T-helper 1 cell treated with Interleukin-12 subunit alpha and Interleukin-12 subunit beta and Interleukin-4 antibody, amounts not matched to agents 30 ng/mL and 1 ng/mL, for 36 hours (primary cell): ENCODE measurements around the gene IGF2R. TPM values are rescaled to one million over a fixed set of nuclear protein-coding genes. Genes with fewer than 3 reads are reported as not detected.

Experiments used
- intact Hi-C: fragments of 100-400 bp; cut with micrococcal nuclease; formaldehyde crosslinking; loops from one replicate; pipeline ENCODE4 v1.15.1; 2024
- total RNA-seq: library from RNA; stranded (reverse); gene quantifications from 2 replicates; pipeline ENCODE4 v1.2.3, GENCODE V29; 2022

Gene IGF2R
- total RNA-seq, 1 donor from 2014 or later = 95.3 TPM

DNA sequence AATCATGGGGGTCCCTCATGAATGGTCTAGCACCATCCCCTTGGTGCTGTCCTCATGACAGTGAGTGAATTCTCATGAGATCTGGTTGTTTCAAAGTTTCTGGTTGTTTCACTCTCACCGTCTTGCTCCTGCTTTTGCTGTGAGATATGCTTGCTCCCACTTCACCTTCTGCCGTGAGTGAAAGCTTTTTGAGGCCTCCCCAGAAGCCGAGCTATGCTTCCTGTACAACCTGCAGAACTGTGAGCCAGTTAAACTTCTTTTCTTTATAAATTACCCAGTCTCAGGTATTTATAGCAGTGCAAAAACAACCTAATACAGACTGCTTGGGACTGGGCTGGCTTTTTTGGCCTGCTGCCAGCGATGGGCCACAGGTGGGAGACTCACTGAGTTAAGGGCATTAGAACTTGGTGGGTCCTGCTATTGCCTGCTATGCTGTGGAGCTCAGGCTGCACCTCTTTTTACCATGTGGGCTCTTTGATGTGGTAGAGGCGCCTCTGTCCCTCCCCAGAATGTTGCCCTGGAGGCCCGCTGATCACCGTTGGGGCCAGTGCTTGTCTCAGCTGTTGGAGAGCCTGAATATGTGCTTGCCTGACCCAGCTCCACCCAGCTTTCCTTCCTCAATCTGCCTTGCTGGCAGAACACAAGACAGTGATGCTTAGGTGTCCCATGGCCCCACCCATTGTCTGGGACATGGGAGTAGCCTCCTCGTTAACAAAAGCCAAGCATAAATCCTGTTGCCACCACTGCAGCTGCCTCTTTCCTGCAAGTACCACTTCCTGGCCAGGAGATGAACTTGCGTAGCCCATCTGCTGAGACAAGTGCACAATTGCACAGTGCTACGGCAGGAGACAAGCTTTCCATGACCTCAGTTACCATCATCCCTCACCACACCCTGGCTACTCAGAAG lies 47.1 kb downstream of the IGF2R start:
- intact Hi-C loops = loop anchor here (1.0 to 2.0 kb wide), 11 partner anchors 12 to 446 kb away; partner anchors contain the start of genes ACAT2, TCP1 and WTAP

DNA sequence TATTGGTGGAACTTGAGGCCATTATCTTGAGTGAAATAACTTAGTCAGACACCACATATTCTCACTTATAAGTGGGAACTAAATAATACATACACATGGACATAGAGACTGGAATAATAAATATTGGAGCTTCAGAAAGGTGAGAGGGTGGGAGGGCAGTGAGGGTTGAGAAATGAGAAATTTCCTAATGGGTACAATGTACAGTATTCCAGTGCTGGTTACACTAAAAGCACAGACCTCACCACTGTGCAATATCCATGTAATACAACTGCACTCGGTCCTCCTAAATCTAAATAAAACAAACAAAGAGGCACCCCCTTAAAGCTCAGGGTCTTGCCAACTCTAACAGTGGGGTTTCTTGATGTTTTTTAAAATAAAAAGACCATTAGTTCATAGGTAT lies 53.2 kb downstream of the IGF2R start:
- intact Hi-C loops = loop anchor here (1.0 kb wide), 1 partner anchor 8 kb away; no protein-coding TSS in a partner anchor

DNA sequence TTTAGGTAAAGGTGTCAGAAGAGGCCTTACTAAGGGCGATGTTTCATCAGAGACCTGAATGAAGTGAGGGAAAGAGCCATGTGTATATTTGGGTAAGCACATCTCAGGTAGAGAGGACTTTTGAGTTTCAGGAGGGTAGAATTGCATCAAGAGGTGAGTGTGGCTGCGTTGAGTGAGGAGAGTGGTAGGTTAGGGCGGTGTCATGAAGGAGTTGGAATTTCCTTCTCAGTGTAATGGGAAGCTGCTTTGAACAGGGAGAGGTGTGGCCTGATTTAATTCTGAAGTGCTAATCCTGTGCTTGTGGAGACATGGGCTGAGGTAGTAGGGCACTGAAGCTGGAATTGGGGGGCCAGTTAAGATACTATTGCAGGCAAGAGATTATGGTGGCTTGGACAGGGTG lies 53.9 kb downstream of the IGF2R start:
- intact Hi-C loops = loop anchor here (1.0 kb wide), 2 partner anchors 8 to 15 kb away; no protein-coding TSS in a partner anchor

DNA sequence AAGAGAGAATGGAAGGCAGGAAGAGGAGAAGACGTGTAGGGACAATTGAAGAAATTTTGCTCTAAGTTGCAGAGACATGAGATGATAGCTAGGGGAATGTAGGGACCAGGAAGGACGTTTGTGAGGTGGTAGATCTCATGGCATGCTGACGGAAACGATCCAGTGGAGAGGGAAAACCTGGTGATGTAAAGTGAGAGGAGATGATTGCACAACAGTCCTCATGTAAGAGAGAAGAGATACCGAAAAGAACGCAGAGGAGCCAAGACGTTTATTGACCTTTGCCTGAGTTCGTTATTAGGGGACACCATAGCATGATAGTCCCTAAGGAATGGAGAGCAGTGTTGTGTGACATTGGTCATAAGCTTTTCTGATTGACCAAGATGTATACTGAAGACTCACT lies 55.3 kb downstream of the IGF2R start:
- intact Hi-C loops = no loop called here

DNA sequence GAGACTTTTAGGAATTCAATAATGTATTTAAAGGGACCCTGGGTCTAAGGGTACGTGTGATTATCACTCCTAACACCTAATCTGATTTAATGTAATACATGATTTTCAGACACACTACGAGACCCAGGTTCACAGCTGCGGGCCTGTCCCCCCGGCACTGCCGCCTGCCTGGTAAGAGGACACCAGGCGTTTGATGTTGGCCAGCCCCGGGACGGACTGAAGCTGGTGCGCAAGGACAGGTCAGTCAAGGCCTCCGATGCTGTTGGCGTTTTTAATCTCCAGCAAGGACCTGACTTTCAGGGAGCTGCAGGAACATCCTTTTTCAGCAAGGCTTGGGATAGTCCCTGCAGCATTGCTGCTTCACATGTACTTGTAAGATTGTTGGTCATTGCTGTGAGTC lies 58.2 kb downstream of the IGF2R start:
- intact Hi-C loops = no loop called here

DNA sequence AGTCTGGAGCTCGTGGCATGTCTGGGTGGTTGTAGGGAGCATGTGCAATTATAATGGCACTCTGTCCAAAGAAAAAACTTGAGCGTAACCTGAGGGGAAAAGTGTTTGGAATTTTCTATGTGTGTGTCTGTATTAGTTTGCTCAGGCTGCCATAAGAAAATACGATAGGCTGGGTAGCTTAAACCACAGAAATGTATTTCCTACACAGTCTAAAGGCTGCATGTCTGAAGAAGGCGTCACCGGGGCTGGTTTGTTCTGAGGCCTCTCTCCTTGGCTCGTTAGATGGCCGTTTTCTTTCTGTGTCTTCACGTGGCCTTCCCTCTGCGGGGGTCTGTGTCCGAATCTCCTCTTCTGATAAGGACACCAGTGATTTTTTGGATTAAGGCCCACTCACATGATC lies 59.0 kb downstream of the IGF2R start:
- intact Hi-C loops = loop anchor here (1.0 kb wide), 1 partner anchor 12 kb away; no protein-coding TSS in a partner anchor

DNA sequence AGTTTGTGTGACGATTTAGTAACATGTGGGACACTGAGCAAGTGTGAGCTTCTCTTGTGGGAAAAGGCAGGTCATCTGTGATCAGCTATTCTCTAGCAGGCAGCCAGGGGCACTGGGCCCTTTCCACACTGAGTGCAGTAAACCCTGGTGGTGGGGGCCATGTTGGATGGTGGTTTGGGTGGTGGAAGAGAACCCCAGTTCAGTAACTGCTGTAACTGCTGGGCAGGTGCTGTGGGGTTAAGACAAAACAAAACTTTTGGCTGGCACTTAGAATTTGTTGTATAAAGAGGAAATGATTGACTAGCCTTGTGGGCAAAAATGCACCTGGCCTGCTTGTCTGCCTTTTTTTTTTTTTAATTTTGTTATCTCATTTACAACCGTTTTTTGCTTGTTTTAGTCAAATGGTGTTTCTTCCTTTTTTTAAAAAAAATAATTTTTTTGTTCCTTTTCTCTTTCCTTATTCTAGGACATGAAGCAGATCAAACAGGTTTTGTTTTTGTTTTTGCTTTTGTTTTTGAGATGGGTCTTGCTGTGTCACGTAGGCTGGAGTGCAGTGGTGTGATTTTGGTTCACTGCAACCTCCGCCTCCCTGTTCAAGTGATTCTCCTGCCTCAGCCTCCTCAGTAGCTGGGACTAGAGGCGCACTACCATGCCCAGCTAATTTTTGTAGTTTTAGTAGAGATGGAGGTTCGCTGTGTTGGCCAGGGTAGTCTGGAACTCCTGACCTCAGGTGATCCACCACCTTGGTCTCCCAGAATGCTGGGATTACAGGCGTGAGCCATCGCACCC lies 59.8 kb downstream of the IGF2R start:
- intact Hi-C loops = loop anchor here (1.0 kb wide), 1 partner anchor 12 kb away; no protein-coding TSS in a partner anchor

DNA sequence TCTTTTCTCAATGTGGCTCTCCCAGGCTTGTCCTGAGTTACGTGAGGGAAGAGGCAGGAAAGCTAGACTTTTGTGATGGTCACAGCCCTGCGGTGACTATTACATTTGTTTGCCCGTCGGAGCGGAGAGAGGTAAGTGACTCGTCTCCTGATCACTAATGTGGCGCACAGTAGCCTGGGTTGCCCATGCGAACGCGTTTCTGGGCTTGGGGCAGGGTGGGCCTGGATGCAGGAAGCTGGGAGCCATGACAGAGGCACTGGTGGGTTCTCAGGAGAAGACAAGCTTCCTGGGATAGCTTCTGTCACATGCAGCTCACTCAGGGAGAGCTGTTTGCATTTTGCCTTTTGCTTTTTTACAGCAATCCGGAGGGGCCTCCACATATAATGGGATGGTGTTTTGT lies 60.6 kb downstream of the IGF2R start:
- intact Hi-C loops = no loop called here

DNA sequence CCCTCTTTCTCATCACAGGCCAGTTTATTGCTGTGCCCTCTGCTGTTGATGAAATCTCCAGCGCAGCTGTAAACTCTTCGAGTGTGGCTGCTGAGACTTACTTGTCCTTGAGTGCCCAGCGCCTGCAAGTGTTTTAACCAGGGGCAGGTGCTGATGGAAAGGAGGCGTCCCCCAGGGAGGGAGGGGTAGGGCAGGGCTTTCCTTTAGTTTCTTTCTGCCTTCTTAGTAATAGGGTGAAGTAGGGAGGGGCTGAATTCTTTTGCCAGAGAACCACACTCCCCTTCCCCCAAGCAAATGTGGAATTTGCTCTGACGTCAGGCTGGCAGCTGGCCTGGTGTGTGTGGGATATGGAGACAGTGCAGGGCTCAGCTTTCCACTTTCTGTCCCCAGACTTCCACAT lies 61.2 kb downstream of the IGF2R start:
- intact Hi-C loops = no loop called here

DNA sequence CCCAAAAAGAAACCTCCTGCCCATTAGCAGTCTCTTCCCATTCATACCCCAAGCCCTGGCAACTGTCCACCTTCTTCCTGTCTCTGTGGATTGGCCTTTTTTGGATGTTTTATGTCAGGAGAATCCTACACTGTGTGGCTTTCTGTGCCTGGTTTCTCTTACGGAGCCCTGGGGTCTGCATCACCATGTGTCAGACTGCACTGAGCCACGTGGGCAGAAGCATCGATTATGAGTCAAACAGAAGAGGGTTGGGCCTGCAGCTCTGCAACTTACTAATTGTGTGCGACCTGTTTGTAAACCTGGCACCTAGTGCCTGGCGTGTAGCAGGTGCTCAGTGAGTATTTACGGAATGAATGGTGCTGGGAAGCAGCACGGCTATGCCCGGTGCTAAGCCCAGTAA lies 62.6 kb downstream of the IGF2R start:
- intact Hi-C loops = no loop called here

DNA sequence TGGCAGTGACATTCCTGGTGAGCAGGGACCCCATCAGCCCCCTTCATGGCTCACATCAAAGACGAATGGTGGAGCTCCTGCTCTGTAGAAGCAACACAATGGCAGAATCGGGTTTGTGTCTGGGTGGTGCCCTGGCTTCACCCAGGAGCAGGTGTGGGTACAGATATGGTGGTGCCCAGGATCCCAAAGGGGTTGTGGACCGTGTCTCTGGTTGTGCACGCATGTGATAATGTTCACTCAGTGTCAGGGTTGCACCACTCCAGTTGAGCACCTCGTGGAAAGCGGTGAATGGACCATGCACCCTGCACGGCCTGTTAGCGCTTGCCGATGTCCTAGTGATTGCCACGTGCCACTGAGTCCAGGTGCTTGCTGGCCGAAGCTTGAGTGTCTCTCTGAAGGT lies 63.0 kb downstream of the IGF2R start:
- intact Hi-C loops = no loop called here

DNA sequence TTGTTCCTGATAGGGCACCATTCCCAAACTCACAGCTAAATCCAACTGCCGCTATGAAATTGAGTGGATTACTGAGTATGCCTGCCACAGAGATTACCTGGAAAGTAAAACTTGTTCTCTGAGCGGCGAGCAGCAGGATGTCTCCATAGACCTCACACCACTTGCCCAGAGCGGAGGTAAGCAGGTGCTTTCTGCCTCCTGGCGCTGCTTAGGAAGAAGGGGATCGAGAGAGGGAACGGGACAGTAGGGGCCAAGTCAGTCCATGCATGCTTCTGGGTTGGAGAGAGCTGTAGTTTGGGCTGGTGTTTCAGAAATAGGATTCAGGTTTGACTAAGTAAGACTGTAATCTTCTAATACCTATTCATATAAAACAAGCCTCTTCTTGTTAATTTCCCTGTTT lies 63.7 kb downstream of the IGF2R start:
- intact Hi-C loops = no loop called here

DNA sequence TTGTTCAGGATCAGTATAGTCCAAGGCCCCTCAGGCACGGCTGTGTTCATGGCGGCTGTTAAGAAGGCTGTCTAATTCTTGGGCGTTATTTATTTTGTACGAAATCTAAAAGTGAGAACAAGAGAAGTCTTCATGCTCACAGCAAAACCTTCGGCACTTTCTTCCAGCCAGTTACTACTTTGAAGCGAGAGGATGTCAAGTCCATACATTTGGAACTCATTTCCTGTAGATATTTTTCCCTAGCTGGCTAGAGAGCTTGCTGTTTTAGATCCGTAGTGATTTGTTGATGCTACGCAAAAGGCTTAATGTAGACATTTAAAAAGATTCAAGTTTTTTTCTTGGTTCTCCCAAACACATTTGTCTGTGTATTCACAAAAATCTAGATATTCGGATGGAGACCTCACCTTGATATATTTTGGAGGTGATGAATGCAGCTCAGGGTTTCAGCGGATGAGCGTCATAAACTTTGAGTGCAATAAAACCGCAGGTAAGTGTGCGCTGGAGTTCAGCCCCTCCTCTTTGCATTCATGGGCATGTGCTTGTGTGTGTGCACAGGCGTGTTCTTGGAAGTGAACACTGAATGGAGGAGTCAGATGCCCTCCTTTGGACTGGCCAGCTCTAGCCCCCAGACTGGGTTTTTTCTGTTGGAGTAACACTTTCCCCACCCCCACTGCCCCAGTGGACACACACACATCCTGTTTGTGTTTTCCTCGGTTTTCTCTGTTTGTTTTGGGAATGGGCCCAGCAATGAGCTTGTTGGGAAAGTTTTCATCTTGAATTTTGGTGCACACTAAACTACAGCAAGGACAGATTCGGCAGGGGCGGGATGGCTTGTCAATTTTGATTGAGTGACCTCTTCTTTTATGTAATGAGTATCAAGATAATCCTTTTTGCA lies 65.4 kb downstream of the IGF2R start:
- intact Hi-C loops = no loop called here

DNA sequence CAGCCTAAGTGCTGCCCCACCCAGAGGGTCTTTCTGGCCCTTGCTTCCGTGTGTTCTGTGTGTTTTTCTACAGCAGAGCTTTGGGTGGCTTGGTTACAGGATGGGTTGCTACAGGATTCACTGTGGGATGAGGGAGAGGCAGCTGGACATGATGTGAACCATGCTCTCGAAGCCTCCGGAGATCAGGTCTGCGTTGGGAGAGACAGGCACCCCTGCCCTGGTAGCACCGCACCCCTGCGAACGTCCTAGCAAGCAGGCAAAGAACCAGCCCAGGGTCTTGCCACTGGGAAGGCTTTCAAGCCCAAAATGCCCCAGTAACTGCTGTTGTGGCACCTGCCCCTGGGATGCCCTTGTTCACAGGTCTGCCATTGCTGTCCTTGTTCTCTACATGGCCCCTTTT lies 66.4 kb downstream of the IGF2R start:
- intact Hi-C loops = no loop called here

DNA sequence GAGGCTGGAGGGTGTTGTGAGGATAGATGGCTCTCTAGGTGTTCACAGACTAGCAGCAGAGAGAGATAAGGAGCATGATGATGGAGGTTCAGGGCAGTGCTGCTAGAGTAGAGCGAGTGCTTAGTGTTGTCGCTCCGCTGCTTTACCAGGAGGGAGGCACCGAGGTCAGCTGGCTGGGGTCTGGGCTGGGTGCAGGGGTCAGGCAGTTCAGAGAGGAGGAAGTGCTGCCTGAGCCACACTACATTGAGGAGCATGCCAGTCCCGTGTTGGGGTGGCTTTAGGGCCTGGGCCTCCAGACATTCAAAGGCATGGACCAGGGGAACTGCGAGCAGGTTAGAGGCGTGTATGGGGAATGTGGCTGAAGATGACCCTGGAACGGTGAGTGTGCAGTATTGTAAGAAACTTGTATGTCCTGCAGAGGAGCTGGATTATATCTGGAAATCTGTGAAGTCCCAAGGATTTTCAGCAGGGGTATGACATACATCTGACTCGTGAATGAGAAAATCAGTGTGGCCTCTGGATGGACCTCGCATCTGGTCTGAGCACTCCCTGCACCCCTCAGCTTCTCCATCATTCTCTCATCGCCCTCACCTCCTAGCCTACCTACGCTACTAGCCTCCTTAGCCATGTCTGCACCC lies 66.9 kb downstream of the IGF2R start:
- intact Hi-C loops = no loop called here

DNA sequence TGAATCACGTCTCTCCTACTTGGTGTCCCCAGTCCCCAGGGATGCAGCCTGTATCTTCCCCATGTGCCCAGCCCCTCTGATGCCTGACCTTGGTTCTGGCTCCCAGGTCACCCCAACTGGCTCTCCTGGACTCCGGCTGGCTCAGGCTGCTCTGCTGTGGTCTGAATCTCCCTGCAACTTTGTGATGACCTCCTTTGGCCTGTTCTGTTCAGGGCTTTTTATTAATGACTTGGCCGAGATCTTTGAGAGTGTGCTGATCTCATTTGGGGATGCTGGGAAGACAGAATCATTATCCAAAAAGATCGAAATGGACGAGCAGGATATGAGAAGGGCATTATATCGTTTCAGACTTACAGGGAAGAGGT lies 67.4 kb downstream of the IGF2R start:
- intact Hi-C loops = no loop called here

DNA sequence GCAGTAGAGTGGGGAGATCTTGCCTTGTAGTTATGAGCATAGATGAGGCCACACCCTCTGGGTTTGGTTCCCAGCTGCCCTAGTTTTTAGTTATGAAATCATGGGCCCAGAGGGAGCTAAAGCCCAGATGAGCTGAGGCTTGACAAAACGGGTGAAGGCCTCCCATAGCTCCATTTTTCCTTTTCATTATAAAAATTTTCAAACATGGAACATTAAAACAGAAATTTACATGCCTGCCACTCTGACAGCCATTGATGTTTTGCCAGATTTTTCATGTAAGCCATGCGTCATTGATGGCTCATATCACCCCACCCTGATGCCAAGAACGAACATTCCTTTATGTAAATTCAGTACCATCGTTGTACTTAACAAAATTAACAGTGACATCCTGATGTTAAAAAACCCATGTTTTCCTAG lies 67.9 kb downstream of the IGF2R start:
- intact Hi-C loops = loop anchor here (1.0 kb wide), 1 partner anchor 13 kb away; no protein-coding TSS in a partner anchor

DNA sequence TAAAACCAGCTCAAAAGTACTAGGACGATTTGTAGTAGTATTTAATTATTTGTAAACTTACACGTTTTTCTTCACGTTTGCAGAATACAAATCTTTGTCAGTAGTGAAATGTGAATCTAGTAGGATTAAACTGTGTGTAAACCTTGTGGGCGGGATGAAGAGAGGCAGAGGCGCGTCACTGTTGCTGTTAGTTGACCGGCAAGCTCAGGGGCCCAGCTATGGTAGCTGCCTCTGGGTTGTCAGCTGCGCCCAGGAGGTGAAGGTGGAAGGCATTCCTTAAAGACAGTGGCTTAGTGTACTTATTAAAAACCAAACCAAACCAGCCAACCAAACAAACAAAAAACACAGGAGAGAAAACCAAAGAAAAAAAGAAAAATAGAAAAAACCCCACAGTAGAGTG lies 69.6 kb downstream of the IGF2R start:
- intact Hi-C loops = no loop called here

DNA sequence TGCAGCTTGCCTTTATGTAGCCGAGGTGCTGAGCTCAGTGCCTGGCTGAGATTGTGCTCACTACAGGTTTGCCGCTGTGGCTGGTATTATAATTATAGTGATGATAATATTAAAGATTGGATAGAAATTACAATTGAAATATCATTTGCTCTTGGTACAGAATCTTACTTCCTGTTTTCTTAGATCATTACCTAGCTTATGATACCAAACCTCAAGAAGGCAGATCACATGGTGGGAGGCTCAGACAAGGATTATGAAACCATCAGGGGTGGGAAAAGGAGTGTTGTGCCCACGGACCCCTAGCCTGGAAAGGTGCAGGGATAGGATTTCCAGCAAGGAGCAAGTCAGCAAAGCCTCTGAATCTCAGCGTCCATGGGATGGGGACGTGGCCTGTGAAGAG lies 70.6 kb downstream of the IGF2R start:
- intact Hi-C loops = no loop called here

DNA sequence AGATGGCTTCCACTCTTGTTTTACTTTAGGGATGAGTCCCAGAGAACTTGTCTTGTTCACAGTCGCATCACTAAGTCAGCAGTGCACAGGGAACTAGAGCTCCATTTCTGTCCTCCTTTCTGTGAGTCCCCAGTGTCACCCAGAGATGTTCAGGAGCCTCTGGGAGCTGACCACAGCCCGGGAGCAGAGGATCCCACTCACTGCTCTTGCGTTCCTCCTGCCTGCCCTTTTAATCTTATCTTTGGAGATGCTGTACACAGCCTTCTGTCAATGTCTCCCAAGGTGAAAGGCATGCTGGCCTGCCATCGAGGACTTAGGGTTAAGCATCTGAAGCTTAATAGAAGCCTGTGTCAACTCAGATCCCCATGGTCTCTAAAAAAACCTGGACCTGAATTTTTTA lies 71.2 kb downstream of the IGF2R start:
- intact Hi-C loops = no loop called here
